ENCODE measurements around the gene TNS1.

GRCh38 chr2:218028189-218028495, 25.3 kb upstream of the TNS1 start:
- TF ChIP-seq CTCF (IDR thresholded peaks at IDR 0.05; ENCODE audit: insufficient read depth, low read length) (no peak), POLR2AphosphoS5 (IDR thresholded peaks at IDR 0.05; ENCODE audit: low read depth) (no peak), GABPA (IDR thresholded peaks at IDR 0.05; ENCODE audit: low read depth) (no peak), REST (IDR thresholded peaks at IDR 0.05; ENCODE audit: insufficient replicate concordance, low read depth) (no peak)
